GM10248 (cell line): ENCODE results near the gene SAMD14.

ENCODE experiments used
- CTCF ChIA-PET: fragments of 300-600 bp; sonication (Branson Sonifier 250); formaldehyde crosslinking; extraction: SDS; loops from one replicate; lab custom pipeline; 2021; ENCODE audit warnings: antibody characterized with exemption; lab: Yijun Ruan, JAX
- POLR2A ChIA-PET: fragments of 350-650 bp; sonication (Branson Sonifier 250); formaldehyde crosslinking; extraction: SDS; loops from one replicate; lab custom pipeline; 2020; ENCODE audit warnings: antibody characterized with exemption; lab: Yijun Ruan, JAX
- DNase-seq: peaks from one replicate; pipeline ENCODE4 v3.0.0; 2012; ENCODE audit errors: extremely low spot score
- CTCF ChIP-seq: IDR thresholded peaks from 2 replicates; pipeline ENCODE4 v1.5.1; 2012; ENCODE audit warnings: mild to moderate bottlenecking, low read depth; ENCODE audit errors: extremely low read depth, missing control alignments, control extremely low read depth

Gene SAMD14

GRCh38 chr17:50111673-50112655, 18.0 kb downstream of the SAMD14 start:
- CTCF ChIA-PET = interaction anchor here (0.7 to 18.1 kb wide), 14 partner anchors 11 to 159 kb away, joined by 3 to 246 read pairs (median 4); partner anchors contain the start of genes COL1A1 and PDK2

GRCh38 chr17:50110591-50111349, 19.2 kb downstream of the SAMD14 start:
- CTCF ChIA-PET = interaction anchor here (1.4 to 18.1 kb wide), 6 partner anchors 12 to 90 kb away, joined by 3 to 246 read pairs (median 6); partner anchors contain the start of genes COL1A1 and PDK2
- POLR2A ChIA-PET = no interaction called here
- no peak for TF ChIP-seq CTCF
- no peak for DNase-seq

More at GRCh38 chr17:50111673-50112655, 18.0 kb downstream of the SAMD14 start:
- no peak for TF ChIP-seq CTCF
- POLR2A ChIA-PET = no interaction called here
- DNase-seq = no peak

GRCh38 chr17:50109785-50110184, 20.2 kb downstream of the SAMD14 start:
- CTCF ChIA-PET = interaction anchor here (1.0 to 18.1 kb wide), 3 partner anchors 10 to 106 kb away, joined by 3 to 246 read pairs (median 3); partner anchors contain the start of gene PDK2
- POLR2A ChIA-PET = no interaction called here
- DNase-seq = no peak
- no peak for TF ChIP-seq CTCF

GRCh38 chr17:50109207-50109606, 20.8 kb downstream of the SAMD14 start:
- no peak for TF ChIP-seq CTCF
- no peak for DNase-seq
- CTCF ChIA-PET = interaction anchor here (1.0 to 18.1 kb wide), 7 partner anchors 10 to 552 kb away, joined by 3 to 246 read pairs (median 3); partner anchors contain the start of gene PDK2
- POLR2A ChIA-PET = no interaction called here

GRCh38 chr17:50108556-50108955, 21.4 kb downstream of the SAMD14 start:
- TF ChIP-seq CTCF = no peak
- POLR2A ChIA-PET = interaction anchor here (0.5 kb wide), 1 partner anchor 92 kb away, joined by 3 read pairs; no protein-coding TSS in a partner anchor
- DNase-seq = no peak
- CTCF ChIA-PET = interaction anchor here (1.0 to 18.1 kb wide), 8 partner anchors 9 to 551 kb away, joined by 3 to 246 read pairs (median 4); partner anchors contain the start of gene PDK2
